OCI-LY3 (cell line): ENCODE measurements around the gene ELAVL1.

Experiments used
- CTCF ChIP-seq: fragments of 200-600, 300-600 bp; sonication (generic); IDR thresholded peaks from 2 replicates; pipeline ENCODE4 v1.5.1; 2014; ENCODE audit warnings: antibody characterized with exemption, low read length, low read depth
- EZH2phosphoT487 ChIP-seq: fragments of 200-600 bp; shearing (Covaris generic); IDR thresholded peaks from 2 replicates; pipeline ENCODE4 v1.6.1; 2018; ENCODE audit warnings: antibody characterized with exemption, mixed run types, low read depth

- TF ChIP-seq CTCF = no peak
- no peak for TF ChIP-seq EZH2phosphoT487
Observed at GRCh38 chr19:7983286-7983950, 22.0 kb downstream of the ELAVL1 start.
